ENCODE measurements around the gene BABAM2.
"Not testable (repeated sequence)": the region's sequence is repeated elsewhere in the genome, so short reads cannot be mapped to it uniquely, and the experiment has no call there.

BABAM2 gene

DNA sequence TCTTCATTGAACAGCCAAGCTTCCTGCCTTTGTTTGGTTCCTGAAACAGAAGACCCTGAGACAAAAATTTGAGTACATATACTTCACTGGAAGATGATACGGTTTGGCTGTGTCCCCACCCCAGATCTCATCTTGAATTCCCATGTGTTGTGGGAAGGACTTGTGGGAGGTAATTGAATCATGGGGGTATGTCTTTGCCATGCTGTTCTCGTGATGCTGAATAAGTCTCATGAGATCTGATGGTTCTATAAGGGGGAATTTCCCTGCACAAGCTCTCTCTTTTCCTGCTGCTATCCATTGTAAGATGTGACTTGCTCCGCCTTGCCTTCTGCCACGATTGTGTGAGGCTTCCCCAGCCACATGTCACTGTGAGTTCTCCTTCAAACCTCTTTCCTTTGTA, 76.5 kb downstream of the BABAM2 start:
- TF ChIP-seq, protein P1, sequence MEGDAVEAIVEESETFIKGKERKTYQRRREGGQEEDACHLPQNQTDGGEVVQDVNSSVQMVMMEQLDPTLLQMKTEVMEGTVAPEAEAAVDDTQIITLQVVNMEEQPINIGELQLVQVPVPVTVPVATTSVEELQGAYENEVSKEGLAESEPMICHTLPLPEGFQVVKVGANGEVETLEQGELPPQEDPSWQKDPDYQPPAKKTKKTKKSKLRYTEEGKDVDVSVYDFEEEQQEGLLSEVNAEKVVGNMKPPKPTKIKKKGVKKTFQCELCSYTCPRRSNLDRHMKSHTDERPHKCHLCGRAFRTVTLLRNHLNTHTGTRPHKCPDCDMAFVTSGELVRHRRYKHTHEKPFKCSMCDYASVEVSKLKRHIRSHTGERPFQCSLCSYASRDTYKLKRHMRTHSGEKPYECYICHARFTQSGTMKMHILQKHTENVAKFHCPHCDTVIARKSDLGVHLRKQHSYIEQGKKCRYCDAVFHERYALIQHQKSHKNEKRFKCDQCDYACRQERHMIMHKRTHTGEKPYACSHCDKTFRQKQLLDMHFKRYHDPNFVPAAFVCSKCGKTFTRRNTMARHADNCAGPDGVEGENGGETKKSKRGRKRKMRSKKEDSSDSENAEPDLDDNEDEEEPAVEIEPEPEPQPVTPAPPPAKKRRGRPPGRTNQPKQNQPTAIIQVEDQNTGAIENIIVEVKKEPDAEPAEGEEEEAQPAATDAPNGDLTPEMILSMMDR (conservative IDR thresholded peaks at IDR 0.05; ENCODE audit: low read depth, low read length), result no peak
- H3K4me3 ChIP-seq (ENCODE audit: low read depth, low read length), result no peak overlapping the region
- no peak for DNase-seq (ENCODE audit: low read depth)

DNA sequence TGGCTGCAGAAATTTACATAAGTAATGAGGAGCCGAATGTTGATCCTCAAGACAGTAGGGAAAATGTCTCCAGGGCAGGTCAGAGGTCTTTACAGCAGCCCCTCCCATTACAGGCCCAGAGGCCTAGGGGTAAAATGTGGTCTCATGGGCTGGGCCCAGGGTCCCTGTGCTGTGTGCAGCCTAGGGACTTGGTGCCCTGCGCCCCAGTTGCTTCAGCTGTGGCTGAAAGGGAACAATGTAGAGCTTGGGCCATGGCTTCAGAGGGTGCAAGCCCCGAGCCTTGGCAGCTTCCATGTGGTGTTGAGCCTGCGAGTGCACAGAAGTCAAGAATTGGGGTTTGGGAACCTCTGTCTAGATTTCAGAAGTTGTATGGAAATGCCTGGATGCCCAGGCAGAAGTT, 77.5 kb downstream of the BABAM2 start:
- not testable (repeated sequence) for H3K4me3 ChIP-seq (ENCODE audit: low read depth, low read length); DNase-seq (ENCODE audit: low read depth)

DNA sequence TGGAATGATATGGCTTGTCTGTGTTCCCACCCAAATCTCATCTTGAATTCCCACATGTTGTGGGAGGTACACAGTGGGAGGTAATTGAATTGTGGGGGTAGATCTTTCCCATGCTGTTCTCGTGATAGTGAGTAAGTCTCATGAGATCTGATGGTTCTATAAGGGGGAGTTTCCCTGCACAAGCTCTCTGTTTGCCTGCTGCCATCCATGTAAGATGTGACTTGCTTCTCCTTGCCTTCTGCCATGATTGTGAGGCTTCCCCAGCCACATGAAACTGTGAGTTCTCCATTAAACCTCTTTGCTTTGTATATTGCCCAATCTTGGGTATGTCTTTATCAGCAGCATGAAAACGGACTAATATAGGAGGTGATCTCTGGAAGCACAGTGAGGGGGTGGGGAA, 78.4 kb downstream of the BABAM2 start:
- not testable (repeated sequence) for H3K4me3 ChIP-seq (ENCODE audit: low read depth, low read length); DNase-seq (ENCODE audit: low read depth)

DNA sequence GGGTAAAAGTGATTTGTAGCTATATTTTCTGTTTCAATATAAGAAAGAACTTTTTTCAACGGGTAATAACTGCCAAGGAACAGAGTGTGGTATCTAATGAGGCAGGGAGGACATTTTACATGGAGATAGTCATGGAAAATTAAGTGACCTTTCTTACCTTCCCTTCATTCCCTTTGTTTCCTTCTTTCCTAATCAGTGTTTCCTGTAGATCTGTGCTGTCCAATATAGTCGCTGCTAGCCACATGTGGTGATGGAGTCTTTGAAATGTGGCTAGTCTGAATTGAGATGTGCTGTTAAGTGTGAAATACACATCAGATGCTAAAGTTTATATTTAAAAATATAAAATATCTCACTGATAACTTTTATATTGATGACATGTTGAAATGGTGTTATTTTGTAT, 81.8 kb downstream of the BABAM2 start:
- no peak overlapping the region for H3K4me3 ChIP-seq (ENCODE audit: low read depth, low read length)

DNA sequence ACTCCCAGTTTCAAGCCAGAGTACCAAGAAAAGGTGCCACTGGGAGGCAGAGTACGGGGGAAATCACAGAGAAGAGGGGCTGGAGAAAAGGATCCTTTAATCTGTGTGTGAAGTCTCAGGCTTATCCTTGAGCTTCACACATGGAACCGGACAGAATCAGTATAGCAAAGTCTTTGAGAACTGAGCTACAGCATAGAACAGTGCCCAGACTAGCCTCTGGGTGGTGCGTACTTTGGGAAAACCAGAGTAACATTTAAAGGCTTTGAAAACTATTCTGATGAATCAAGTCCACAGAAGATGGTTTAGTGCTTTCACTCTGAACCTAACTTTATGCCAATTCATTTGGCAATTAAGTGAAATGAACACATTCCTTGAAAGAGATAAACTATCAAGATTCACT, 83.1 kb downstream of the BABAM2 start:
- DNase-seq (ENCODE audit: low read depth), result peak; percentile 66
- no peak overlapping the region for H3K4me3 ChIP-seq (ENCODE audit: low read depth, low read length)
- TF ChIP-seq, protein P1 (conservative IDR thresholded peaks at IDR 0.05; ENCODE audit: low read depth, low read length), result peak; percentile 60

More for the DNA sequence above, 81.8 kb downstream of the BABAM2 start:
- TF ChIP-seq, protein P1 (conservative IDR thresholded peaks at IDR 0.05; ENCODE audit: low read depth, low read length), result no peak
- no peak for DNase-seq (ENCODE audit: low read depth)

DNA sequence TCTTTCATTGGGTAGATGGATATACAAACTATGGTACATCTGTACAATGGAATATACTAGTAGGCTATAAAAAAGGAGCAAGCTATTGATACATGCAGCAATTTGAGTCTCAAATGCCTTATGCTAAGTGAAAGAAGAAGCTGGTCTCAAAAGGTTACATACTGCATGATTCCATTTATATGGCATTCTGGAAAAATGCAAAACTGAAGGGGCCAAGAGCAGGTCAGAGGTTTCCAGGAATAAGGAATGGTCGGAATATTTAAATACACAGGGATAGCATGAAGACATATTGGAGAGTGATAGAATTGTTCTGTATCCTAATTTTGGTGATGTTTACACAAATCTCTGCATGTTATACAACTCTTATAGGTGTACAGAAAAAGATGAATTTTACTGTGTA, 85.8 kb downstream of the BABAM2 start:
- no peak overlapping the region for H3K4me3 ChIP-seq (ENCODE audit: low read depth, low read length)
- TF ChIP-seq, protein P1 (conservative IDR thresholded peaks at IDR 0.05; ENCODE audit: low read depth, low read length), result no peak
- no peak for DNase-seq (ENCODE audit: low read depth)

DNA sequence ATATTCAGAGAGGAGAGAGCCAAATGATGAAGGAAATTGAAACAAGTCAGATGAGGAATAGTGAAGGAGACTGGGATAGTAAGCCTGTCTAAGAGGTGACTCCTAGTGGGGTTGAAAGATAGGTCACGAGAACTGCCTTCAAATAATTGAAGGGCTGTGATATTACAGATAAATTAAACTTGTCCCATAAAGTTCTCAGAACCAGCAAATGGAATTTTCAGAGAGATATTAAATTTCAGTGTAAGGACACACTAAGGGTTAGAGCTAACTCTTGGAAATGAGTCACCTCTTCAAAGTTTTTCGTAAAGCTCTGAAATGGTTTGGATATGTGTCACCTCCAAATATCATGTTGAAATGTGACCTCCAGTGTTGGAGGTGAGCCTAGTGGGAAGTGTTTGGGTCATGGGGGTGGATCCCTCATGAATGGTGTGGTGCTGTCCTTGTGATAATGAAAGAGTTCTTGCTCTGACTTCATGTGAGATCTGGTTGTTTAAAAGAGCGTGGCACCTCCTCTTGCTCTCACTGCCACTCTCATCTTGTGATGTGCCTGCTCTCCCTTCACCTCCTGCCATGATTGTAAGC, 87.3 kb downstream of the BABAM2 start:
- DNase-seq (ENCODE audit: low read depth), result peak; percentile 95
- no peak overlapping the region for H3K4me3 ChIP-seq (ENCODE audit: low read depth, low read length)
- TF ChIP-seq, protein P1 (conservative IDR thresholded peaks at IDR 0.05; ENCODE audit: low read depth, low read length), result no peak

DNA sequence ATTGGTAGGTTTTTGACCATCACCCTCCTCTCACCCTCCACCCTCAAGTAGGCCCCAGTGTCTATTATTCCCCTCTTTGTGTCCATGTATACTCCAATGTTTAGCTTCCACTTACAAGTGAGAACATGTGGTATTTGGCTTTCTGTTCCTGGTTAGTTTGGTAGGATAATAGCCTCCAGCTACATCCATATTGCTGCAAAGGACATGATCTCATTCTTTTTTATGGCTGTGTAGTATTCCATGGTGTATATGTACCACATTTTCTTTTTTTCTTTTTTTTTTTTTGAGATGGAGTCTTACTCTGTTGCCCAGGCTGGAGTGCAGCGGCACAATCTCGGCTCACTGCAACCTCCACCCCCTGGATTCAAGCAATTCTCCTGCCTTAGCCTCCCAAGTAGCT, 88.2 kb downstream of the BABAM2 start:
- H3K4me3 ChIP-seq (ENCODE audit: low read depth, low read length); DNase-seq (ENCODE audit: low read depth): not testable (repeated sequence)

DNA sequence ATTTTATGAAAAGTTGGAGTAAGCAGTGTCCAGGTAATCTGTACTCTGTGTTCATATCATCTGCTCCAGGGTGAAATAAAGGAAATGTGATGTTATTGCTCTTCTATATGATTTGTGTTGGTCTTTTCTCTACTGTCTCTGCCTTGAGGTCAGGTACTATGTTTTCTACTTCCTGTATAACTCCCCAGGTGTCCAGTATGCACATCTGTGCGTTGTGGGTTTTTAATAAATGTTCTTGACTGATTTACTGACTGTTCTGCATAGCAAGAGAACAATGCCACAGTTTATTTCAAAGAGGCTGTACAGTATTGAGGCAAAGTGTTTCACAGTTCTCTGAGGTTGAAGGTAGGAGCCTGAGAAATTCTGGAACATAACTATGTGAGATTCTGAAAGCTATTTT, 89.7 kb downstream of the BABAM2 start:
- no peak overlapping the region for H3K4me3 ChIP-seq (ENCODE audit: low read depth, low read length)
- no peak for DNase-seq (ENCODE audit: low read depth)
- TF ChIP-seq, protein P1 (conservative IDR thresholded peaks at IDR 0.05; ENCODE audit: low read depth, low read length), result no peak
